Measurements from ENCODE around the gene GRAP2.

The GRAP2 gene

DNA sequence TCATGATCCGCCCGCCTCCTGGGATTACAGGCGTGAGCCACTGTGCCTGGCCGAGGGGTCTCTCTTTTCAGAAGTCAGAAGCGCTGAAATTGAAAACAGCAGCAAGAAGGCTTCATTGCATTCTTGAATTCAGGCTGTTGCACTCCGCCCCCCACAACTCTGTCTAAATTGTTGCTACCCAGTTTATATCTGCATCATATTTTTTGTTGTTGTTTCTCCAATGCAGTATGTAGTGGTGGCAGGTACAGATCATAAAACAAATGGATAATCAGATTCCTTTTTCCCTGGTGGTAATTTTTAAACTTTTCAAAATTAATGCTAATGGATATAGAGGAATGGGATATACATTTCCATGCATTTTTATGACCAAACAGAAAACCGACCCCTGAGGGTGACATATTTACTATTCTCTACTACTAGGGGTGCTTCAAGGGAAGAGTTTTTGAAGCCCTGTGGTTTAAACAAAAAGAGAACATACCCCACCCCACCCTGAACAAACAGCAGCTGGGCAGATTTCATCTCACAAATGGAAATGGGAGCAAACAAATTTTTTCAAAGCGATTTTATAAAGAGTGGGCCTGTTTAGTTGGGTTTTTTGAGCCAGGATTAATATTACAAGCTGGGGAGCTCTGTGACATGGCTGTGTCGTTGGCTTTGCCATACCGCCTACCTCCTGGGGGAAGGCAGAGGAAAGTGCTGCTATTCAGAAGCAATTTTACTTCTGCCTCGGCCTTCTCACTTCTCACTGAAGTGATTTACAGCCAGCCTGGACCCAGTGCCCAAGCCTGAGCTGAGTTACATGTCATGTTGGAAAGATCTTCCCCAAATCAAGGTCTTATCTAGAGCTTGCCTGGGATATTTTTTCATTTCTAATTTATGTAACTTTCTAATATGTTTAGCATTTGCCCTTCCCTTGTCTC lies 43.3 kb downstream of the GRAP2 start:
- TF ChIP-seq, protein P1, sequence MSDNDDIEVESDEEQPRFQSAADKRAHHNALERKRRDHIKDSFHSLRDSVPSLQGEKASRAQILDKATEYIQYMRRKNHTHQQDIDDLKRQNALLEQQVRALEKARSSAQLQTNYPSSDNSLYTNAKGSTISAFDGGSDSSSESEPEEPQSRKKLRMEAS (IDR thresholded peaks at IDR 0.05; ENCODE audit: low read depth, low read length) = no peak
- TF ChIP-seq, protein P2, sequence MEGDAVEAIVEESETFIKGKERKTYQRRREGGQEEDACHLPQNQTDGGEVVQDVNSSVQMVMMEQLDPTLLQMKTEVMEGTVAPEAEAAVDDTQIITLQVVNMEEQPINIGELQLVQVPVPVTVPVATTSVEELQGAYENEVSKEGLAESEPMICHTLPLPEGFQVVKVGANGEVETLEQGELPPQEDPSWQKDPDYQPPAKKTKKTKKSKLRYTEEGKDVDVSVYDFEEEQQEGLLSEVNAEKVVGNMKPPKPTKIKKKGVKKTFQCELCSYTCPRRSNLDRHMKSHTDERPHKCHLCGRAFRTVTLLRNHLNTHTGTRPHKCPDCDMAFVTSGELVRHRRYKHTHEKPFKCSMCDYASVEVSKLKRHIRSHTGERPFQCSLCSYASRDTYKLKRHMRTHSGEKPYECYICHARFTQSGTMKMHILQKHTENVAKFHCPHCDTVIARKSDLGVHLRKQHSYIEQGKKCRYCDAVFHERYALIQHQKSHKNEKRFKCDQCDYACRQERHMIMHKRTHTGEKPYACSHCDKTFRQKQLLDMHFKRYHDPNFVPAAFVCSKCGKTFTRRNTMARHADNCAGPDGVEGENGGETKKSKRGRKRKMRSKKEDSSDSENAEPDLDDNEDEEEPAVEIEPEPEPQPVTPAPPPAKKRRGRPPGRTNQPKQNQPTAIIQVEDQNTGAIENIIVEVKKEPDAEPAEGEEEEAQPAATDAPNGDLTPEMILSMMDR (IDR thresholded peaks at IDR 0.05; ENCODE audit: low read depth, low read length) = no peak
- TF ChIP-seq POLR2A (IDR thresholded peaks at IDR 0.05; ENCODE audit: extremely low read depth, insufficient read length) = no peak
- no peak for TF ChIP-seq MYC (IDR thresholded peaks at IDR 0.05; ENCODE audit: low read depth, low read length)
- no peak overlapping the region for H3K4me3 ChIP-seq (ENCODE audit: low read depth, low read length)
- DNase-seq (ENCODE audit: low read depth) = no peak

DNA sequence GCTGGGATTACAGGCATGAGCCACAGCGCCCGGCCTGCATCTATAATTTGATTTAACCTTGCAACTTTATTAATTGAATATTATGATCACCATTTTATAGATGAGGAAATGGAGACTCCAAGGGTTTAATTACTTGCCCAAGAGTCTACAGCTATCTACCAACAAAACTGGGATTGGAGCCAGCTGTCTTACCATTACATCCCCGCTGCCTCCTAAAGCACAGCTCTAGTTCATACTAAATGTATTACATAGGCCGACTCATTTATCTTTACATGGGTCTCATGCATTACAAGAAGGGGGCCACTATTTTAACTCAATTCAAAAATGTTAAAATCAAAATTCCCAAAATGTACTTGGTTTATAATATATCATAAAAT lies 45.2 kb downstream of the GRAP2 start:
- H3K4me3 ChIP-seq (ENCODE audit: low read depth, low read length) = no peak overlapping the region
- TF ChIP-seq, protein P2 (IDR thresholded peaks at IDR 0.05; ENCODE audit: low read depth, low read length) = no peak
- no peak for TF ChIP-seq POLR2A (IDR thresholded peaks at IDR 0.05; ENCODE audit: extremely low read depth, insufficient read length)
- TF ChIP-seq, protein P1 (IDR thresholded peaks at IDR 0.05; ENCODE audit: low read depth, low read length) = no peak
- no peak for TF ChIP-seq MYC (IDR thresholded peaks at IDR 0.05; ENCODE audit: low read depth, low read length)
- DNase-seq (ENCODE audit: low read depth) = no peak

DNA sequence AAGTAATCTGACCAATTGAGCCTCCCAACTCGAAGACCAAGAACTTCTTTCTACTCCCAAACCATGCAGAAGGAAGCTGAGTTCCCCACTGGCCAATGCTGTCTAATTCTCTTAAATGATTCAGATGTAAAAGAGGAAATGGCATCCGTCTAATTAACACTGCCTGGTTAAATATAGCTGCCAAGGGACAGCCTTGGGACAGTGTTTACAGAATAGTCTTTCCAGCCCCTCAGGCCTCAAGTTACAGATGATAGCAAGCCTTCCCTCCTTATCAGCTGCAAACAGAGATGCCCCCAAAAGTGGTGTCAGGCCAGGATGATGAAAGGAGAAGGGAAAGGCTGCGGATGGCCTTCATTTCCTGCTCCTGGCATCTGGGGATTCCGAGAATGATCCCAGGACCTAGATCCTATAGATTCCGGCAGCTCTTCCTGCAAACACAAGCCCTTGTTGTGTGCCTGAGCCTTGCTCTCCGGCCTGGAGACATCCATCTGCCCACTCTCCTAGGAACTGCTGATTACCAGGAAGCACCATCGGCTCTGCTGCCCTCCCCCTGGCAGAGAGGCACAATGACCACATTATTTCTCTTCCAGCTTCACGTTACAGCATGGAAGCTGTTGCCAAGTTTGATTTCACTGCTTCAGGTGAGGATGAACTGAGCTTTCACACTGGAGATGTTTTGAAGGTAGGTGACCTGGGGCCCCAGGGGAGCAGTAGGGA lies 45.8 kb downstream of the GRAP2 start:
- H3K4me3 ChIP-seq (ENCODE audit: low read depth, low read length) = no peak overlapping the region
- DNase-seq (ENCODE audit: low read depth) = peak; percentile 38
- no peak for TF ChIP-seq POLR2A (IDR thresholded peaks at IDR 0.05; ENCODE audit: extremely low read depth, insufficient read length)
- TF ChIP-seq, protein P1 (IDR thresholded peaks at IDR 0.05; ENCODE audit: low read depth, low read length) = no peak
- TF ChIP-seq, protein P2 (IDR thresholded peaks at IDR 0.05; ENCODE audit: low read depth, low read length) = no peak
- no peak for TF ChIP-seq MYC (IDR thresholded peaks at IDR 0.05; ENCODE audit: low read depth, low read length)

DNA sequence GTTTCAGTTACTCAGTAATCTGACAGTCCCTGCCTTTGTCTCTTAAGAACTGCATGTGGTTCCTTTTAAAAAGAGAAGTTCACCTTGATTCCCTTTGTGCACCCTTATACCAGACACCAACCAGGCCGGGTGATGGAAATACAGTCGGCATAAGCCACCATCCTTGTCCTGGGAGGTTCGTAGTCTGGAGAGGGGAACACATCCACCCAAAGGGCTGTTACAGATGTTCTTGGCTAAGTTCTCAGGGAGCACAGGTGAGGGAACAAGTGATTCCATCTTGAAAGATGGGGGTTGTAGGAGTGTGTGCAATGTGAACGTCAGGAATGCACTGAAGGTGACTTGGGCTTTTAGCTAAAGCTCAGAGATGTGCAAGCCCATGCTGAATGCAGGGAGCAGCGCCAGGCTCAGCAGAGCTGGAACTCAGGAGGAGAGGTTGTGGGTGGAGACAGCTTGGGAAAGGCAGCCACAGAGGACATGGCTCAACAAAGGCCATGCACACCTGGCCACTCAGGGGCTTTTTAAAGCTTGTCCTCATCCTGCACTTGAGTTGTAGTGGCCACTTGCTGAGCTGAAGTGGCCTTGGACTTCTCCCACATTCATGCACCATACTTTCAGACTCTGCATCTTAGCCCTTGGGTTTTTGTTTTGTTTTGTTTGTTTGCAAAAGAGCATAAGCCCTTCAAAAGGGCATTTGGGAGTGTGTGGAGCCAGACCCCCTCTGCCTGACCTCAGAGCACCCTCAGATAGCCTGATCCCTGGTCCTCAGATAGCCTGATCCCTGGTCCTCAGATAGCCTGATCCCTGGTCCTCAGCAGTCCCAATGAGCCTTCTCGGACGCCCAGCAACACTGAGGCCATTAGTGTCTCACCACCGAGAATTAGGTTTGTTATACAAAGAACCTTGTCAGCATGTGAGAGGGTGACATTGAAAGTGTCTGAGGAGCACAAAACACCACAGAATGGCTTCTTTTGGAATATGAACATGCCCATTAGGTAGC lies 46.6 kb downstream of the GRAP2 start:
- no peak for DNase-seq (ENCODE audit: low read depth)
- H3K4me3 ChIP-seq (ENCODE audit: low read depth, low read length) = no peak overlapping the region
- TF ChIP-seq MYC (IDR thresholded peaks at IDR 0.05; ENCODE audit: low read depth, low read length) = no peak
- TF ChIP-seq, protein P1 (IDR thresholded peaks at IDR 0.05; ENCODE audit: low read depth, low read length) = no peak
- TF ChIP-seq POLR2A (IDR thresholded peaks at IDR 0.05; ENCODE audit: extremely low read depth, insufficient read length) = no peak
- TF ChIP-seq, protein P2 (IDR thresholded peaks at IDR 0.05; ENCODE audit: low read depth, low read length) = no peak
